ENCODE data around the gene SCYGR3.

SCYGR3 gene

DNA sequence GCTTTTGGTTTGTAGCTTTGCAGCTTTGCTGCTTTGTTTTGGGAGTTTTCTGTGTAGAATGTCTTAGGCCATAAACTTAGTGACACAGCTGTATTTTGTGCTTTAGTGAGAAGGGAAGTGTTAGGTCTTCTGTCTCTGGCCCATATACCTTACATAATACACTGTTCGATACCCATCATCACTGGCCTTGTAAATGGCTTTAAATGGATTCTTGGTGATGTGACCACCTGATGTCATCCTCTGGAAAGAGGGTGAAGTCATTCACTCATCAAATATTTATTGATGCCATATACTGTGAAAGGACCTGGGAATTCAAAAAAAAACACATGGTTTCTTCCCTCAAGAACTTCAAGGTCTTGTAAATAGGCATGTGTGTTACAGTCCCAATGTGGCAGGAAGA lies 34.8 kb downstream of the SCYGR3 start:
- no peak overlapping the region for H3K27ac ChIP-seq
- no peak for TF ChIP-seq ZFX (IDR thresholded peaks at IDR 0.05; ENCODE audit: borderline replicate concordance)
- TF ChIP-seq, protein P1, sequence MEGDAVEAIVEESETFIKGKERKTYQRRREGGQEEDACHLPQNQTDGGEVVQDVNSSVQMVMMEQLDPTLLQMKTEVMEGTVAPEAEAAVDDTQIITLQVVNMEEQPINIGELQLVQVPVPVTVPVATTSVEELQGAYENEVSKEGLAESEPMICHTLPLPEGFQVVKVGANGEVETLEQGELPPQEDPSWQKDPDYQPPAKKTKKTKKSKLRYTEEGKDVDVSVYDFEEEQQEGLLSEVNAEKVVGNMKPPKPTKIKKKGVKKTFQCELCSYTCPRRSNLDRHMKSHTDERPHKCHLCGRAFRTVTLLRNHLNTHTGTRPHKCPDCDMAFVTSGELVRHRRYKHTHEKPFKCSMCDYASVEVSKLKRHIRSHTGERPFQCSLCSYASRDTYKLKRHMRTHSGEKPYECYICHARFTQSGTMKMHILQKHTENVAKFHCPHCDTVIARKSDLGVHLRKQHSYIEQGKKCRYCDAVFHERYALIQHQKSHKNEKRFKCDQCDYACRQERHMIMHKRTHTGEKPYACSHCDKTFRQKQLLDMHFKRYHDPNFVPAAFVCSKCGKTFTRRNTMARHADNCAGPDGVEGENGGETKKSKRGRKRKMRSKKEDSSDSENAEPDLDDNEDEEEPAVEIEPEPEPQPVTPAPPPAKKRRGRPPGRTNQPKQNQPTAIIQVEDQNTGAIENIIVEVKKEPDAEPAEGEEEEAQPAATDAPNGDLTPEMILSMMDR (IDR thresholded peaks at IDR 0.05), result no peak

DNA sequence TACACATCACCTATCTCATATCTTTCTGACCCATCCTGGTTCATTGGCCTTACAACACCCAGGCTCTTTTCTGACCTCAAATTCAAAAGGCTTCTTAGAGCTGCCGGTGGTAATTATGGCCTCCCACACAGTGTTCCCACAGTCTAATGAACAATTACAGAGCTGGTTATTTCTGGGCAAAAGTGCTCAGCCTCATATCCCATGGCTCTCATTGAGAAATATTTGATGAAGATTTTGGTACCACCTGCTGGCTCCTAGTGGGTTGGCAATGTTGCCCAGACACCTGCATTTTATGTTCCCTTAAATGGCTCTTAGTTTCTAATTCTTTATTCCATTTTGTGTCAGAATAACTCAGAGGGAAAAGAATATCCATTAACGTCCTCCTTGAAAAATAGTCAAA lies 36.0 kb downstream of the SCYGR3 start:
- no peak overlapping the region; the same call in 1 of the 2 replicates for H3K27ac ChIP-seq
- no peak for TF ChIP-seq ZFX (IDR thresholded peaks at IDR 0.05; ENCODE audit: borderline replicate concordance)
- TF ChIP-seq, protein P1 (IDR thresholded peaks at IDR 0.05), result no peak

DNA sequence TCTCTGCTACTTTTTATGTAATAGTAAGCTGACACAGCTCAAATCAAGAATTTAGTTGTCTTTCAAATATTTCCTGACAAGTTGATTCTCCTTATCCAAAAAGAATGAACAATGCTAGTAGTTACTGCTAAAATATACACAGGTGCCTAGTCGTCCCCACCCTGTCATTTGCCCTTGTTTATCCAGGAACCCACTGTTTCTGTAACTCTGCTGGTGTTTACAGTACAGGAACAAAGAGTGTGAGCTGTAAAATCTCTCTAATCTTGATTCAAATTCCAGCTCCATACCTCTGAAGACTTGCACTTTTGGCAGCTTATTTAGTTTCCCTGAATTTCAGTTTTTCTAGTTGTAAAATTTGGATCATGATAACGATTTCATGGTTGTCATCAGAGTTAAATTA lies 37.1 kb downstream of the SCYGR3 start:
- peak overlapping the region; percentile 49 for H3K27ac ChIP-seq
- TF ChIP-seq ZFX (IDR thresholded peaks at IDR 0.05; ENCODE audit: borderline replicate concordance), result no peak
- TF ChIP-seq, protein P1 (IDR thresholded peaks at IDR 0.05), result no peak

DNA sequence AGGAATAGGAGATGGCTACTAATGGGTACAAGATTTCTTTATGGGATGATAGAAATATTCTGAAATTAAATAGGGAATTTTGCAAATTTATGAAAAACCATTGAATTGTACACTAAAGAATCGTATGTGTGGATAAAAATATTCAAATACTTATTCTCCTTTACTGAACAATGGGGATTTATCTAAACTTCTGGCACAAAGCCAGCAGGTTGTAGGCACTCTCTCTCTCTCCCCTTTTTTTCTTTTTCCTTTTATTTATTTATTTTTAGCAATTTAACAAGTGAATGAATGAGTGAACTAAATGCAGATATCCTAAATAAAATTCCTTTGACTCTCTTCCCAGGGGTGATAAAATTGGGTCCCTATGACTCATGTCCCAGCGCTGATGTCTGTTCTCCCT lies 37.8 kb downstream of the SCYGR3 start:
- H3K27ac ChIP-seq, result peak overlapping the region; percentile 49; the same call in 1 of the 2 replicates
- no peak for TF ChIP-seq ZFX (IDR thresholded peaks at IDR 0.05; ENCODE audit: borderline replicate concordance)
- TF ChIP-seq, protein P1 (IDR thresholded peaks at IDR 0.05), result no peak

DNA sequence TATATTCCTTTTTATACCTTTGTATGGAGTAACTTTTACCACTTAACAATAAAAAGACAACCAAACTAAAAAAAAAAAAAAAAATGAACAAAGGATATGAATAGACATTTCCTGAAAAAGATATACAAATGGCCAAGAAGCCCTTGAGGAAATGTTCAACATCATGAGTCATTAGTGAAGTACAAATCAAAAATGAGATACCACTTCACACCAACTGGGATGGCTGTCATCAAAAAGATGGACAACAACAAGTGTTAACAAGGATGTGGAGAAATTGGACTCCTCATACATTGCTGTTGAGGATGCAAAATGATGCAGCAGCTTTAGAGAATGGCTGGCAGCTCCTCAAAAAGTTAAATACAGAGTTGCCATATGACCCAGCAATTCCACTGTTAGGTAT lies 38.5 kb downstream of the SCYGR3 start:
- TF ChIP-seq ZFX (IDR thresholded peaks at IDR 0.05; ENCODE audit: borderline replicate concordance), result no peak
- TF ChIP-seq, protein P1 (IDR thresholded peaks at IDR 0.05), result no peak

DNA sequence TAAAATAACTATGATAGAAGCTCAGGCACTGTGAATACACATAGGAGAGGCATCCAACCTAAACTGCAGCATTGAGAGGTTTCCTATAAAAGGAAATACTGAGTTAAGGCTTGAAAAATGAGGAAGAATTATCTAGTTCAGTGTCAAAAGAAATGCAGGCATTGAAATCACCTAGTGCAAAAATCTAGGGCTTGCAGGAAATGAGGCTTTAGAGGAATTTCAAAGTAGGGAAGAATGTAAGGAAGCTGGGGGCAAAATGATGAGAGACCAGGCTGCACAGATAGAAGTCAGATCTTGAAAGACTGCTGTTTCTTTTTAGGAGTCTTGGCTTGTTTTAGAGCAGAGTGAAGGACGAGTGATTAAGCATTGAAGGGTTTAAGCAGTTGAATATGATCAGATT lies 44.0 kb downstream of the SCYGR3 start:
- no peak for TF ChIP-seq ZFX (IDR thresholded peaks at IDR 0.05; ENCODE audit: borderline replicate concordance)
- TF ChIP-seq, protein P1 (IDR thresholded peaks at IDR 0.05), result no peak
- no peak overlapping the region for H3K27ac ChIP-seq

More for the DNA sequence above, 38.5 kb downstream of the SCYGR3 start:
- no peak overlapping the region for H3K27ac ChIP-seq

DNA sequence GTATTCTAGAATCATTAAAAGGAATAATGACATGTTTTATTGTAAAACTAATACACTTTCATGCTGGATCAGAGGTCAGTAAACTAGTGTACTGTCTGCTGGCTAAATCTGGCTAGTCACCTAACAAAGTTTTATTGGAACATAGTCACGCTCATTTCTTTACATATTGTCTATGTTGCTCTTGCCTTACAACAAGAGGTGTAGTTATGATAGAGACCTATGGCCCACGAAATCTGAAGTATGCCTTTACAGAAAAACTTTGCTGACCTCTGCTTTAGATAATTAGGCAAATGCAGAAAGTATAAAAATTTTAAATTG lies 45.8 kb downstream of the SCYGR3 start:
- no peak for TF ChIP-seq ZFX (IDR thresholded peaks at IDR 0.05; ENCODE audit: borderline replicate concordance)
- TF ChIP-seq, protein P1 (IDR thresholded peaks at IDR 0.05), result no peak
- H3K27ac ChIP-seq, result no peak overlapping the region
